ENCODE results near the gene ERRFI1.

DNA sequence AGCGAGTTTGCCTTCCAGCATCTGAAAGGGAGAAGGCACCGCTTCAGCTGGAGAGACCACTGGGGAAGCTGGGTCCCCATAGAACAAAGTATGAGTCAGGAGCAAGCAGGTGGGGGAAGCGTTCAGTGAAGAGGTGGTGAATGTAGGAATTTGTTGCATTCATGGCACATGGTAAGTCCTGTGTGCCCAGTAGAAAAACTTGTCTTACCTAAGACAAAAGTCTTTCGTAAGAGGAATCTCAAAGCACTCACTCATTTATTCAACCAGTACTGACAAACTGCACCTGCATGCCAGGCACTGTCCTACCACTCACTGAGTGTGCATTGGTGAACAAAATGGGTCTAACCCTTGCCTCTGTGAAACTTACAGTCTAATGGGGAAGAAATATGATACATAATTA, 9.2 kb upstream of the ERRFI1 start:
- TF ChIP-seq, protein P1, sequence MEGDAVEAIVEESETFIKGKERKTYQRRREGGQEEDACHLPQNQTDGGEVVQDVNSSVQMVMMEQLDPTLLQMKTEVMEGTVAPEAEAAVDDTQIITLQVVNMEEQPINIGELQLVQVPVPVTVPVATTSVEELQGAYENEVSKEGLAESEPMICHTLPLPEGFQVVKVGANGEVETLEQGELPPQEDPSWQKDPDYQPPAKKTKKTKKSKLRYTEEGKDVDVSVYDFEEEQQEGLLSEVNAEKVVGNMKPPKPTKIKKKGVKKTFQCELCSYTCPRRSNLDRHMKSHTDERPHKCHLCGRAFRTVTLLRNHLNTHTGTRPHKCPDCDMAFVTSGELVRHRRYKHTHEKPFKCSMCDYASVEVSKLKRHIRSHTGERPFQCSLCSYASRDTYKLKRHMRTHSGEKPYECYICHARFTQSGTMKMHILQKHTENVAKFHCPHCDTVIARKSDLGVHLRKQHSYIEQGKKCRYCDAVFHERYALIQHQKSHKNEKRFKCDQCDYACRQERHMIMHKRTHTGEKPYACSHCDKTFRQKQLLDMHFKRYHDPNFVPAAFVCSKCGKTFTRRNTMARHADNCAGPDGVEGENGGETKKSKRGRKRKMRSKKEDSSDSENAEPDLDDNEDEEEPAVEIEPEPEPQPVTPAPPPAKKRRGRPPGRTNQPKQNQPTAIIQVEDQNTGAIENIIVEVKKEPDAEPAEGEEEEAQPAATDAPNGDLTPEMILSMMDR (IDR thresholded peaks at IDR 0.05) = no peak
- no peak for TF ChIP-seq POLR2A (IDR thresholded peaks at IDR 0.05; ENCODE audit: low read depth)
- TF ChIP-seq POLR2AphosphoS5 (IDR thresholded peaks at IDR 0.05) = no peak
- no peak for TF ChIP-seq EP300 (IDR thresholded peaks at IDR 0.05)

Data from esophagus muscularis mucosa (tissue), 4 donors.